H9 (cell line): ENCODE results near the gene FTO. TPM values are rescaled to one million over a fixed set of nuclear protein-coding genes. Genes with fewer than 3 reads are reported as not detected.

Experiments used
- DNase-seq: peaks from one replicate; pipeline ENCODE4 v3.0.0-alpha.2; 2017
- H2AFZ ChIP-seq: one replicate; pipeline ENCODE4 v1.6.1; 2013; ENCODE audit warnings: mild to moderate bottlenecking, low read length, control low read depth, moderate library complexity
- H2AK5ac ChIP-seq: 2 replicates; pipeline ENCODE4 v1.6.1; 2013; ENCODE audit warnings: low read length, control low read depth, mixed read lengths; ENCODE audit not compliant: insufficient read length
- H2BK120ac ChIP-seq: one replicate; pipeline ENCODE4 v1.6.1; 2013; ENCODE audit warnings: low read depth, mild to moderate bottlenecking, low read length, control low read depth, inconsistent platforms; ENCODE audit not compliant: poor library complexity, severe bottlenecking
- H2BK12ac ChIP-seq: 2 replicates; pipeline ENCODE4 v1.6.1; 2013; ENCODE audit warnings: low read length, control low read depth, mixed read lengths, low read depth; ENCODE audit not compliant: insufficient read length
- H2BK15ac ChIP-seq: 2 replicates; pipeline ENCODE4 v1.6.1; 2013; ENCODE audit warnings: low read depth, low read length, control low read depth
- H2BK20ac ChIP-seq: one replicate; pipeline ENCODE4 v1.6.1; 2013; ENCODE audit warnings: low read depth, mild to moderate bottlenecking, low read length, control low read depth, inconsistent platforms; ENCODE audit not compliant: poor library complexity, severe bottlenecking
- H2BK5ac ChIP-seq: 2 replicates; pipeline ENCODE4 v1.6.1; 2013; ENCODE audit warnings: low read length, control low read depth, mixed read lengths; ENCODE audit not compliant: insufficient read length
- H3K14ac ChIP-seq: 2 replicates; pipeline ENCODE4 v1.6.1; 2013; ENCODE audit warnings: low read length, control low read depth; ENCODE audit not compliant: insufficient read depth
- H3K18ac ChIP-seq: 2 replicates; pipeline ENCODE4 v1.6.1; 2013; ENCODE audit warnings: low read depth, mild to moderate bottlenecking, mixed read lengths, low read length, control low read depth; ENCODE audit not compliant: insufficient read length
- H3K23ac ChIP-seq: 2 replicates; pipeline ENCODE4 v1.6.1; 2013; ENCODE audit warnings: low read length, control low read depth, mixed read lengths, low read depth; ENCODE audit not compliant: insufficient read length
- H3K23me2 ChIP-seq: 2 replicates; pipeline ENCODE4 v1.6.1; 2013; ENCODE audit warnings: low read depth, mild to moderate bottlenecking, mixed read lengths, low read length, control low read depth; ENCODE audit not compliant: insufficient read length, poor library complexity, severe bottlenecking
- H3K27ac ChIP-seq: 2 replicates; pipeline ENCODE4 v1.5.1; 2013; ENCODE audit warnings: low read length, control low read depth, mixed read lengths, low read depth; ENCODE audit not compliant: insufficient read length
- H3K27me3 ChIP-seq: 2 replicates; pipeline ENCODE4 v1.6.1; 2013; ENCODE audit warnings: low read length, control low read depth, inconsistent platforms; ENCODE audit not compliant: insufficient read depth
- H3K4ac ChIP-seq: 2 replicates; pipeline ENCODE4 v1.6.1; 2013; ENCODE audit warnings: low read depth, mild to moderate bottlenecking, control low read depth, inconsistent platforms, low read length, moderate library complexity
- H3K4me1 ChIP-seq: 2 replicates; pipeline ENCODE4 v1.6.1; 2013; ENCODE audit warnings: low read length, control low read depth, inconsistent platforms; ENCODE audit not compliant: insufficient read depth
- H3K4me2 ChIP-seq: 2 replicates; pipeline ENCODE4 v1.6.1; 2013; ENCODE audit warnings: low read length, control low read depth, mixed read lengths; ENCODE audit not compliant: insufficient read length, insufficient read depth
- H3K56ac ChIP-seq: 2 replicates; pipeline ENCODE4 v1.6.1; 2013; ENCODE audit warnings: low read depth, mild to moderate bottlenecking, mixed read lengths, low read length, control low read depth; ENCODE audit not compliant: insufficient read length
- H3K79me1 ChIP-seq: 2 replicates; pipeline ENCODE4 v1.6.1; 2013; ENCODE audit warnings: low read depth, mild to moderate bottlenecking, moderate library complexity, low read length, control low read depth, inconsistent platforms; ENCODE audit not compliant: insufficient read depth, poor library complexity, severe bottlenecking
- H3K79me2 ChIP-seq: 2 replicates; pipeline ENCODE4 v1.6.1; 2013; ENCODE audit warnings: low read length, control low read depth, inconsistent platforms; ENCODE audit not compliant: insufficient read depth
- H3K9ac ChIP-seq: 2 replicates; pipeline ENCODE4 v1.6.1; 2013; ENCODE audit warnings: low read length, control low read depth, mixed read lengths; ENCODE audit not compliant: insufficient read length; ENCODE audit errors: extremely low read depth
- H3K9me3 ChIP-seq: one replicate; pipeline ENCODE4 v1.6.1; 2013; ENCODE audit warnings: low read depth, low read length, inconsistent platforms; ENCODE audit not compliant: control insufficient read depth
- H3T11ph ChIP-seq: one replicate; pipeline ENCODE4 v1.6.1; 2013; ENCODE audit warnings: mild to moderate bottlenecking, low read length, control low read depth, inconsistent platforms
- H4K20me1 ChIP-seq: one replicate; pipeline ENCODE4 v1.6.1; 2013; ENCODE audit not compliant: control insufficient read depth, insufficient read length, insufficient read depth
- H4K5ac ChIP-seq: 2 replicates; pipeline ENCODE4 v1.6.1; 2013; ENCODE audit warnings: low read depth, mild to moderate bottlenecking, mixed read lengths, low read length, control low read depth; ENCODE audit not compliant: insufficient read length
- H4K8ac ChIP-seq: replicated peaks from 2 replicates; pipeline ENCODE4 v1.6.1; 2013; ENCODE audit warnings: low read length, control low read depth, mixed read lengths, low read depth; ENCODE audit not compliant: insufficient read length
- H4K91ac ChIP-seq: 2 replicates; pipeline ENCODE4 v1.6.1; 2013; ENCODE audit warnings: low read depth, mild to moderate bottlenecking, moderate library complexity, mixed read lengths, low read length, control low read depth; ENCODE audit not compliant: insufficient read length
- H3K27ac Mint-ChIP-seq, 3 experiments: 2 replicates in 2 of 3; 3 replicates in 1 of 3; pipeline ENCODE4 v1.8.0; 2020 to 2021; ENCODE audit warnings: mixed read lengths in 3 of 3, mild to moderate bottlenecking in 1 of 3, moderate library complexity in 1 of 3
- H3K27me3 Mint-ChIP-seq: 2 replicates; pipeline ENCODE4 v1.8.0; 2021; ENCODE audit warnings: low read depth, mild to moderate bottlenecking, moderate library complexity, mixed read lengths
- H3K36me3 Mint-ChIP-seq, 3 experiments: 2 replicates in 2 of 3; 3 replicates in 1 of 3; pipeline ENCODE4 v1.8.0; 2020 to 2021; ENCODE audit warnings: low read depth in 3 of 3, mixed read lengths in 3 of 3; ENCODE audit not compliant: insufficient read depth in 1 of 3
- H3K4me1 Mint-ChIP-seq, 2 experiments: 2 replicates each; pipeline ENCODE4 v1.8.0; 2020; ENCODE audit warnings: mixed read lengths in 2 of 2
- H3K4me3 Mint-ChIP-seq, 2 experiments: 2 replicates in 1 of 2; 3 replicates in 1 of 2; pipeline ENCODE4 v1.8.0; 2020 to 2021; ENCODE audit warnings: mild to moderate bottlenecking in 2 of 2, mixed read lengths in 2 of 2, moderate library complexity in 1 of 2
- H3K9me3 Mint-ChIP-seq, 2 experiments: 2 replicates in 1 of 2; 3 replicates in 1 of 2; pipeline ENCODE4 v1.8.0; 2020; ENCODE audit warnings: mild to moderate bottlenecking in 2 of 2, mixed read lengths in 2 of 2, moderate library complexity in 1 of 2
- WGBS: extraction: QIAGEN DNeasy Blood & Tissue Kit; methylation state at CpG from one replicate; pipeline ENCODE4 v1.1.7; 2013; ENCODE audit warnings: missing lambda C conversion rate, low lambda C conversion rate, mixed read lengths; ENCODE audit not compliant: insufficient read length; ENCODE audit errors: extremely low coverage; 5-methylcytosine and 5-hydroxymethylcytosine counted together
- total RNA-seq: library from RNA; stranded (reverse); gene quantifications from 2 replicates; pipeline ENCODE4 v1.2.1, GENCODE V29; 2021
- TF ChIP-seq, protein P1 (sequence below): fragments of 200-600 bp; sonication (generic); conservative IDR thresholded peaks from 3 replicates; pipeline ENCODE4 v1.8.0; 2021; ENCODE audit warnings: antibody characterized with exemption, mild to moderate bottlenecking

Gene FTO
- total RNA-seq, 1 experiment from 2014 or later: 67.9 TPM

DNA sequence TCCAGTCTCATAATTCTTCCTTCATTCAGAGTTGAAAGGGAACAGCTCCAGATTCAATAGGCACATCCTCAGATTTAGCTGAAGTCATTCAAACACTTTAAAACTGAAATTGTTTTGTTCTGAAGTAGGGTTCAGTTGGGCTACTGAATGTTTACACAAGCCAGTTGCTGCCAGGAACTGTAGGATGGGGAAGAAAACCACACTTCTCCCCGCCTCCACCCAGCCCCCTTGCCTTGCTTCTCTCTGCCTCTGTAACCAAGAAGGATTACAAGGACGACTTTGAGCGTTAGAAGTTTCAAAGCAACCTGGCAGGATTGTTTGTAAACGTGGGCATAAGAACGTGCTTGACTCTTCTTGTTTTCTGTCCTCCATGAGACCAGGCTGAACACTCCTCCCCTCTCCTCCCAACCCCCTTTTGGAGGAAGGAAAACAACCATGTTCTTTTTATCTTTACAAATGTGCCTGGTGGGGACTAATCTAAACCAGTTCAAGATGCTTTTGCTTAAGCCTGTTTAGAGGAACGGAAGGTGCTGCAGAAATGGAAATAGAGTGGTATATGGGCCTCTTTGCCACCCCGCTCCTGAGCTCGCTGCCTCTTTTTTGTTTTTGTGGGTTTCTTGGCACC is 287.9 kb downstream of the FTO start:
- no peaks in the 10 kb centered on the region for H4K20me1 ChIP-seq
- H2AK5ac ChIP-seq: no peak overlapping the region
- H3K4me1 ChIP-seq: peaks cover 2% of the 10 kb centered on the region; the same call in 1 of the 2 replicates
- H2AFZ ChIP-seq: no peak overlapping the region
- DNase-seq: no peak
- Mint-ChIP-seq H3K9me3 (no peaks in the 10 kb centered on the region), H3K36me3 (no peaks in the 10 kb centered on the region), H3K27me3 (no peaks in the 10 kb centered on the region), H3K4me1 (peaks cover 19 to 26% of the 10 kb centered on the region in 2 experiments), H3K4me3 (no peak overlapping the region), H3K27ac (no peak overlapping the region)
- H3K27ac ChIP-seq: no peak overlapping the region
- no peak overlapping the region for H2BK20ac ChIP-seq
- H3K56ac ChIP-seq: no peak overlapping the region
- H3K4me2 ChIP-seq: no peak overlapping the region
- no peaks in the 10 kb centered on the region for H3K79me2 ChIP-seq
- no peak overlapping the region for H3K9ac ChIP-seq
- H3K18ac ChIP-seq: no peak overlapping the region
- no peak overlapping the region for H3K14ac ChIP-seq
- H3K23ac ChIP-seq: no peak overlapping the region
- H4K5ac ChIP-seq: no peak overlapping the region
- no peak overlapping the region for H2BK12ac ChIP-seq
- no peaks in the 10 kb centered on the region for H3K79me1 ChIP-seq
- no CpG with 5 or more reads among the region's 8 CpGs for WGBS
- no peak overlapping the region for H4K8ac ChIP-seq
- H3K4ac ChIP-seq: no peak overlapping the region
- no peak overlapping the region for H2BK120ac ChIP-seq
- no peaks in the 10 kb centered on the region for H3K27me3 ChIP-seq
- no peaks in the 10 kb centered on the region for H3K23me2 ChIP-seq
- H3K9me3 ChIP-seq: no peaks in the 10 kb centered on the region
- no peak overlapping the region for H4K91ac ChIP-seq
- TF ChIP-seq, protein P1, sequence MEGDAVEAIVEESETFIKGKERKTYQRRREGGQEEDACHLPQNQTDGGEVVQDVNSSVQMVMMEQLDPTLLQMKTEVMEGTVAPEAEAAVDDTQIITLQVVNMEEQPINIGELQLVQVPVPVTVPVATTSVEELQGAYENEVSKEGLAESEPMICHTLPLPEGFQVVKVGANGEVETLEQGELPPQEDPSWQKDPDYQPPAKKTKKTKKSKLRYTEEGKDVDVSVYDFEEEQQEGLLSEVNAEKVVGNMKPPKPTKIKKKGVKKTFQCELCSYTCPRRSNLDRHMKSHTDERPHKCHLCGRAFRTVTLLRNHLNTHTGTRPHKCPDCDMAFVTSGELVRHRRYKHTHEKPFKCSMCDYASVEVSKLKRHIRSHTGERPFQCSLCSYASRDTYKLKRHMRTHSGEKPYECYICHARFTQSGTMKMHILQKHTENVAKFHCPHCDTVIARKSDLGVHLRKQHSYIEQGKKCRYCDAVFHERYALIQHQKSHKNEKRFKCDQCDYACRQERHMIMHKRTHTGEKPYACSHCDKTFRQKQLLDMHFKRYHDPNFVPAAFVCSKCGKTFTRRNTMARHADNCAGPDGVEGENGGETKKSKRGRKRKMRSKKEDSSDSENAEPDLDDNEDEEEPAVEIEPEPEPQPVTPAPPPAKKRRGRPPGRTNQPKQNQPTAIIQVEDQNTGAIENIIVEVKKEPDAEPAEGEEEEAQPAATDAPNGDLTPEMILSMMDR: no peak
- no peak overlapping the region for H2BK5ac ChIP-seq
- no peak overlapping the region for H2BK15ac ChIP-seq
- no peak overlapping the region for H3T11ph ChIP-seq
